ENCODE data around the gene OXCT1.

DNA sequence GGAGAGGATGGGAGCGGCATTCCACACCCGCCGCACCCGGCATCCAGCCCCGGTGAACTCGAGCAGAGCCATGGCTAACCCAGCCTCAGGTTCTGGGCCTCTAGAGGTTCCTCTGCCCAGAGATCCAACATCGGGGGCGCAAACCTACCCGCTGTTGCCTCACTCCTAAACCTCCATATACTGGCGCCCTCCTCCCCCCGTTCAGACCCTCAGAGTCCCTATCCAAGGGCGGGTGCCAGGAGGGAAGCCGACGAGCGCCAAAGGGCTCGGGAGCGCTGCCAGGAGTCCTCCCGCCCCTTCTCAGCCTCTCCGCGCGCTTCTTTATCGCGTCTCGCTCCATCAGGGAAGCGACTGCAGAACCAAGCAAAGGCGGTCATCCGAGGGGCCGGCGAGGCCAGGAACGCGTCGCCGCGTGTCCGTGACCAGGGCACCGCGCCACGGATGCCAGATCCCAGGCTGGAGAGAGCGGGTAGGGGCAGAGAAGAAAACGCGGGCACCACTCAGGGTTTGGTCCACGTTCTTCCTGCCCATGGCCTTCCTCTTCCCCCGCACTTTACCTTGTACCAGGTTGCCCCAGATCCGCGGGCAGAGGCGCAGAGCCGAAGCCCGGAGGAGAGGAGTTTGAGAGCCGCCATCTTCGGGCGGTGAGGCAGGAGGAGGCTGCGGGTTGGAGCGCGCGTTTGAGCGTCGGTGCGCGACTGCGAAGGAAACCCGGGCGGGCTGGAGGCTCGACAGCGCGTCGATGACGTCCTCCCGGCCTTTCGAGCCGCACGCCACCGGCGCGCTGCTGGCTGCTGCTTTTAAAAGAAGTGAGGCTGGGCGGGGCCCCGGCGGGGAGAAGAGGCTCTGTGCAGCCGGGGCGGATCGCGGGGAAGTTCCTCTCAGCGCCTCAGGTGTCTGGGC is at the start of gene OXCT1:
- TF ChIP-seq, protein P1, sequence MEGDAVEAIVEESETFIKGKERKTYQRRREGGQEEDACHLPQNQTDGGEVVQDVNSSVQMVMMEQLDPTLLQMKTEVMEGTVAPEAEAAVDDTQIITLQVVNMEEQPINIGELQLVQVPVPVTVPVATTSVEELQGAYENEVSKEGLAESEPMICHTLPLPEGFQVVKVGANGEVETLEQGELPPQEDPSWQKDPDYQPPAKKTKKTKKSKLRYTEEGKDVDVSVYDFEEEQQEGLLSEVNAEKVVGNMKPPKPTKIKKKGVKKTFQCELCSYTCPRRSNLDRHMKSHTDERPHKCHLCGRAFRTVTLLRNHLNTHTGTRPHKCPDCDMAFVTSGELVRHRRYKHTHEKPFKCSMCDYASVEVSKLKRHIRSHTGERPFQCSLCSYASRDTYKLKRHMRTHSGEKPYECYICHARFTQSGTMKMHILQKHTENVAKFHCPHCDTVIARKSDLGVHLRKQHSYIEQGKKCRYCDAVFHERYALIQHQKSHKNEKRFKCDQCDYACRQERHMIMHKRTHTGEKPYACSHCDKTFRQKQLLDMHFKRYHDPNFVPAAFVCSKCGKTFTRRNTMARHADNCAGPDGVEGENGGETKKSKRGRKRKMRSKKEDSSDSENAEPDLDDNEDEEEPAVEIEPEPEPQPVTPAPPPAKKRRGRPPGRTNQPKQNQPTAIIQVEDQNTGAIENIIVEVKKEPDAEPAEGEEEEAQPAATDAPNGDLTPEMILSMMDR (IDR thresholded peaks at IDR 0.05) = no peak
- TF ChIP-seq EZH2 (IDR thresholded peaks at IDR 0.05) = no peak
- no peak for TF ChIP-seq EZH2phosphoT487 (IDR thresholded peaks at IDR 0.05)
